Esophagus muscularis mucosa (tissue), 3 donors: ENCODE results near the gene EAF2.

Experiments used
- CTCF ChIP-seq, 3 experiments: fragments of 200-600 bp in 2 of 3; fragments of 450-650 bp in 1 of 3; sonication (generic) in 2 of 3; IDR thresholded peaks; one replicate each; pipeline ENCODE4 v1.5.1; 2017 to 2019; ENCODE audit warnings: antibody characterized with exemption in 3 of 3, mild to moderate bottlenecking in 2 of 3, moderate library complexity in 1 of 3
- POLR2A ChIP-seq: fragments of 450-650 bp; IDR thresholded peaks from one replicate; pipeline ENCODE4 v1.6.1; 2017; ENCODE audit warnings: antibody characterized with exemption, moderate library complexity, mild to moderate bottlenecking, low read depth
- POLR2AphosphoS5 ChIP-seq, 2 donors: sonication (generic); formaldehyde crosslinking; IDR thresholded peaks; one replicate each; pipeline ENCODE4 v1.6.1; 2017; ENCODE audit warnings: antibody characterized with exemption in 2 of 2

GRCh38 chr3:121809249-121809648 is 25.8 kb upstream of the EAF2 start:
- no peak for TF ChIP-seq CTCF (IDR thresholded peaks at IDR 0.05)
- no peak for TF ChIP-seq POLR2A
- TF ChIP-seq POLR2AphosphoS5 (IDR thresholded peaks at IDR 0.05): no peak
